GM04503 (cell line): ENCODE results near the gene MYL12B.
"Not testable (repeated sequence)": the region's sequence is repeated elsewhere in the genome, so short reads cannot be mapped to it uniquely, and the experiment has no call there.

Experiments used
- DNase-seq: peaks from one replicate; pipeline ENCODE4 v3.0.0-alpha.2; 2012; ENCODE audit warnings: low read depth

The MYL12B gene

GRCh38 chr18:3261373-3262233, at the start of gene MYL12B:
TSS of gene MYL12B (plus strand) at chr18:3262133. CDS start at chr18:3272899, 10,766 bp downstream.
- no peak for DNase-seq

GRCh38 chr18:3212657-3213056, 49.3 kb upstream of the MYL12B start:
- no peak for DNase-seq

GRCh38 chr18:3213300-3214059, 48.5 kb upstream of the MYL12B start:
- DNase-seq = no peak

- no peak for DNase-seq
Measured at GRCh38 chr18:3214855-3215637, 46.9 kb upstream of the MYL12B start.

- no peak for DNase-seq
Measured at GRCh38 chr18:3216987-3217386, 44.9 kb upstream of the MYL12B start.

- DNase-seq = no peak
Measured at GRCh38 chr18:3217948-3218647, 43.8 kb upstream of the MYL12B start.

- no peak for DNase-seq
Measured at GRCh38 chr18:3218819-3219218, 43.1 kb upstream of the MYL12B start.

- no peak for DNase-seq
Measured at GRCh38 chr18:3219241-3219630, 42.7 kb upstream of the MYL12B start.

- no peak for DNase-seq
Measured at GRCh38 chr18:3219631-3220335, 42.1 kb upstream of the MYL12B start, which contains the start of gene MYOM1. TSS of gene MYOM1 (minus strand) at chr18:3219968. CDS start at chr18:3215223, 4,745 bp downstream.

- not testable (repeated sequence) for DNase-seq
Measured at GRCh38 chr18:3220868-3221267, 41.1 kb upstream of the MYL12B start.

- DNase-seq = no peak
Measured at GRCh38 chr18:3221496-3221895, 40.4 kb upstream of the MYL12B start.

- no peak for DNase-seq
Measured at GRCh38 chr18:3223356-3223755, 38.6 kb upstream of the MYL12B start.

- DNase-seq = no peak
Measured at GRCh38 chr18:3224223-3224622, 37.7 kb upstream of the MYL12B start.

- DNase-seq = no peak
Measured at GRCh38 chr18:3225588-3225987, 36.3 kb upstream of the MYL12B start.

GRCh38 chr18:3226048-3226447, 35.9 kb upstream of the MYL12B start:
- no peak for DNase-seq

GRCh38 chr18:3230401-3231334, 31.3 kb upstream of the MYL12B start:
- no peak for DNase-seq

- no peak for DNase-seq
Measured at GRCh38 chr18:3233004-3233403, 28.9 kb upstream of the MYL12B start.

- DNase-seq = no peak
Measured at GRCh38 chr18:3233433-3234168, 28.3 kb upstream of the MYL12B start.

- no peak for DNase-seq
Measured at GRCh38 chr18:3234457-3234856, 27.5 kb upstream of the MYL12B start.
